ENCODE data around the gene S100A7A.

Gene S100A7A

GRCh38 chr1:153415850-153416570, at the start of gene S100A7A:
Gene S100A7A (plus strand): TSS chr1:153416520. CDS start chr1:153418083, 1,563 bp downstream.
- no peak for DNase-seq (ENCODE audit: low spot score)

- DNase-seq (ENCODE audit: low spot score), result no peak
Observed at GRCh38 chr1:153367090-153367489, 49.2 kb upstream of the S100A7A start.

GRCh38 chr1:153368495-153368894, 47.8 kb upstream of the S100A7A start:
- no peak for DNase-seq (ENCODE audit: low spot score)

GRCh38 chr1:153370146-153370545, 46.2 kb upstream of the S100A7A start:
- no peak for DNase-seq (ENCODE audit: low spot score)

- no peak for DNase-seq (ENCODE audit: low spot score)
Observed at GRCh38 chr1:153371231-153371630, 45.1 kb upstream of the S100A7A start.

GRCh38 chr1:153372571-153372970, 43.7 kb upstream of the S100A7A start:
- DNase-seq (ENCODE audit: low spot score), result no peak

GRCh38 chr1:153374071-153374470, 42.2 kb upstream of the S100A7A start:
- no peak for DNase-seq (ENCODE audit: low spot score)

GRCh38 chr1:153375511-153375910, 40.8 kb upstream of the S100A7A start, which contains the start of gene S100A12:
Gene S100A12 (minus strand): TSS chr1:153375621. CDS start chr1:153374592, 1,029 bp downstream.
- DNase-seq (ENCODE audit: low spot score), result peak; percentile 65

GRCh38 chr1:153379591-153379990, 36.7 kb upstream of the S100A7A start:
- DNase-seq (ENCODE audit: low spot score), result no peak

GRCh38 chr1:153380711-153381110, 35.6 kb upstream of the S100A7A start:
- DNase-seq (ENCODE audit: low spot score), result no peak

GRCh38 chr1:153384958-153385580, 31.3 kb upstream of the S100A7A start:
- DNase-seq (ENCODE audit: low spot score), result no peak

GRCh38 chr1:153386500-153386901, 29.8 kb upstream of the S100A7A start:
- no peak for DNase-seq (ENCODE audit: low spot score)

GRCh38 chr1:153387001-153387400, 29.3 kb upstream of the S100A7A start:
- DNase-seq (ENCODE audit: low spot score), result no peak

GRCh38 chr1:153387785-153388184, 28.5 kb upstream of the S100A7A start:
- DNase-seq (ENCODE audit: low spot score), result no peak

- no peak for DNase-seq (ENCODE audit: low spot score)
Observed at GRCh38 chr1:153389401-153389800, 26.9 kb upstream of the S100A7A start.

- DNase-seq (ENCODE audit: low spot score), result no peak
Observed at GRCh38 chr1:153389973-153390879, 26.1 kb upstream of the S100A7A start.

GRCh38 chr1:153390938-153391710, 25.2 kb upstream of the S100A7A start, which contains the start of gene S100A8:
Gene S100A8 (minus strand): TSS chr1:153391073. CDS start chr1:153390535, 538 bp downstream.
- no peak for DNase-seq (ENCODE audit: low spot score)

- no peak for DNase-seq (ENCODE audit: low spot score)
Observed at GRCh38 chr1:153392258-153392657, 24.1 kb upstream of the S100A7A start.

- DNase-seq (ENCODE audit: low spot score), result no peak
Observed at GRCh38 chr1:153392822-153393221, 23.5 kb upstream of the S100A7A start.

- no peak for DNase-seq (ENCODE audit: low spot score)
Observed at GRCh38 chr1:153393926-153394325, 22.4 kb upstream of the S100A7A start.

GRCh38 chr1:153394391-153394790, 21.9 kb upstream of the S100A7A start:
- DNase-seq (ENCODE audit: low spot score), result no peak
